ENCODE measurements around the gene FURIN.

DNA sequence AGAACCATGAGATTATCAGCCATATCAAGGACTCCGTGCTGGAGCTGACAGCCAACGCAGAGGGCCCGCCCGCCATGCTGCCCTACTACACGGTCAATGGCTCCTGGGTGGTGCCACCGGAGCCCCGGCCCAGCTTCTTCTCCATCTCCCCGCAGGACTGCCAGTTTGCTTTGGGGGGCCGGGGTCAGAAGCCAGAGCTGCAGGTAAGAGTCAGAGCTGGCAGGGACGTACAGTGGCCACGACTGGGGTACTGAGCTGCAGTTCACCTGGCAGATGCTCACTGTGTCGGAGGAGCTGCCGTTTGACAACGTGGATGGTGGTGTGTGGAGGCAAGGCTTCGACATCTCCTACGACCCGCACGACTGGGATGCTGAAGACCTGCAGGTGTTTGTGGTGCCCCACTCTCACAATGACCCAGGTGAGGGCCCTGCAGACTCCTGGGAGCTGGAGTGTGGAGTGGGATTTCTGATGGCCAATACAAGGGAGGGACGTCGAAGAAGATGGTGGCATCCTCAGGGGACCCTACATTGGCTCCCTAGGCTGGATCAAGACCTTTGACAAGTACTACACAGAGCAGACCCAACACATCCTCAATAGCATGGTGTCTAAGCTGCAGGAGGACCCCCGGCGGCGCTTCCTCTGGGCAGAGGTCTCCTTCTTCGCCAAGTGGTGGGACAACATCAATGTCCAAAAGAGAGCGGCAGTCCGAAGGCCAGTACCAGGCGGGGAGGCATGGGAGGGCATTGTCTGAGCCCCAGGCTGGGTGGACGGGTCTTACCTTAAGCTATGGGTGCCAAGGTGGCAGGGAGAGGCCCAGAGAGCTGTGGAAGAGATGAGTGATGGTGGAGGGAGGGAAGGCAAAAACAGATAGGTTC is 37.2 kb downstream of the FURIN start:
- TF ChIP-seq SUZ12 (IDR thresholded peaks at IDR 0.05; ENCODE audit: extremely low read depth, insufficient read depth, insufficient read length) (no peak), YY1 (IDR thresholded peaks at IDR 0.05; ENCODE audit: insufficient read depth, insufficient read length) (no peak)

Data from NT2/D1 (cell line).